NCI-H1930 (cell line): ENCODE results near the gene TESK2.
"Not testable (repeated sequence)": the region's sequence is repeated elsewhere in the genome, so short reads cannot be mapped to it uniquely, and the experiment has no call there.

Experiments used
- DNase-seq, 2 experiments: peaks; one replicate each; lab custom pipeline; 2025; lab: John Stamatoyannopoulos, UW

TESK2 gene

DNA sequence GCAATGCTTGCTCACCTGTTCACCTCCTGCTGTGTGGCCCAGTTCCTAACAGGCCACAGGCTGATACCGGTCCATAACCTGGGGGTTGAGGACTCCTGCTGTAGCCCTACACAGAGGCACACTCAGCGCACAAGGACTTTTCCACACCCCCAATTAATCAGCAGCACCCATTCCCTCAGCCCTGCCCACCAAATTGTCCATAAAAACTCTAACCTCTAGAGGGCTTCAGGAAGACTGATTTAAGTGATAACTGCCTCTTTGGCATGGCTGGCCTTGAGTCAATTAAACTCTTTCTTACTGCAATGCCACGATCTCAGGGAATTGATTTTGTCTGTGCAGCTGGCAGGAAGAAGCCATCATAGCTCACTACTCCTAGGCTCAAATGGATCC, 79.5 kb downstream of the TESK2 start:
- no peak for DNase-seq

DNA sequence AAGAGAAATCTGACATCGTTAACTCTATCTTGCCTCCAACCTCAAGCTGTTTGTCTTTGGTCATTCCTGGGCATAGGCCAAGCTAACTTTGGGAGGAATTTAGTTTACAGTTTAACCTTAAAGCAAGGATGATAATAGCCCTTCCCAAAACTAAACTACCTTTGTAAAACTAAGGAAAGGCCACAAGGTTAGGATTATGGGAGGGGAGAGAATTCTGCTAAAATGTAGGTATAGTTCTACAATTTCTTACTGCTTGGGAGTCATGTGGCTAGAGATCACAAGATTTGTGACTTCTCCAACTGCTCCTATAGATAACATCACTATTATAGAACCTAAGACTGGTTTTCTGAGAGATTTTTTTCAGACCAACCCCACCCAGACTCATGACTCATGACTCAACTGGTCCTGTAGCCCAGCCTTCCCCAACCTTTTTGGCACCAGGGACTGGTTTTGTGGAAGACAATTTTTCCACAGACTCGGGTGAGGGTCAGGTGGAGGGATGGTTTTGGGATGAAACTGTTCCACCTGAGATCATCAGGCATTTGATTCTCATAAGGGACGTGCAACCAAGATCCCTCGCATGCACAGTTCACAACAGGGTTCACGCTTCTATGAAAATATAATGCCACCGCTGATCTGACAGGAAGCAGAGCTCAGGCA, 80.0 kb downstream of the TESK2 start:
- DNase-seq, result no peak

- no peak for DNase-seq
Observed at GRCh38 chr1:45409276-45409675, 81.7 kb downstream of the TESK2 start.

DNA sequence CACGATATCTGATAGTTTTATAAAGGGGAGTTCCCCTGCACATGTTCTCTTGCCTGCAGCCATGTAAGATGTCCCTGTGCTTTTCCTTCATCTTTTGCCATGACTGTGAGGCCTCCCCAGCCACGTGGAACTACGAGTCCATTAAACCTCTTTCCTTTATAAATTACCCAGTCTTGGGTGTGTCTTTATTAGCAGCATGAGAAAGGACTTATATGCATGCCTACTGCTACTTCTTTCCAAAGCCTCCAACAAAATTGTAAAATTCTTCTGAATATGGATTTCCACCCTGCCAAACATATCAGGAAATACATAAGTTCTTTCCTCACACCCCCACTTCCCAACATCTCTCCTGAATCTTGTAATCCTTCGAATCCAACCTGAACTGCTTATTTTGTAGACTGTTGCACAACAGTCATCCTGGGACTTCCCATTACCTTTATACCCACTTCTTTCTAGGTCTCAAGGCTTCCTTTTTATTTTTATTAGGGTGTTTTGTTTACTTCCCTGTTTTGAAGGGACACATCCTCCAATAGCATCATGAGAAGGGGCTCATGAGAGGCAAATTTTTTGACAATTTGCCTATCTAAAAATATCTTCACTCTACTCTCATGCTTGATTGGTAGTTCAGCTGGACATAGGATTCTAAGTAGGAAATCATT, 83.2 kb downstream of the TESK2 start:
- no peak for DNase-seq

DNA sequence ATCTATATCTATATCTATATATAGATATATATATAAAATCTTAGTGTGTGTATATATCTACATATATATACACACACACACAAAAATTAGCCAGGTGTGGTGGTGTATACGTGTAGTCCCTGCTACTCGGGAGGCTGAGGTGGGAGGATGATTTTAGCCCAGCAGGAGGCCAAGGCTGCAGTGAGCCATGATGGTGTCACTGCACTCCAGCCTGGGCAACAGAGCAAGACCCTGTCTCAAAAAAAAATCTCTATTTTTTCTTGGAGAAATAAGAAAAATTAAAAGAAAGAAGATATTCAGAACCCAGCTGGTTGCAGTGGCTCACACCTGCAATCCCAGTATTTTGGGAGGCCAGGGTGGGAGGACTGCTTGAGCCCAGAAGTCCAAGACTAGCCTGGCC, 85.3 kb downstream of the TESK2 start:
- DNase-seq, result no peak

- DNase-seq, result no peak
Observed at GRCh38 chr1:45403718-45404117, 87.2 kb downstream of the TESK2 start.

DNA sequence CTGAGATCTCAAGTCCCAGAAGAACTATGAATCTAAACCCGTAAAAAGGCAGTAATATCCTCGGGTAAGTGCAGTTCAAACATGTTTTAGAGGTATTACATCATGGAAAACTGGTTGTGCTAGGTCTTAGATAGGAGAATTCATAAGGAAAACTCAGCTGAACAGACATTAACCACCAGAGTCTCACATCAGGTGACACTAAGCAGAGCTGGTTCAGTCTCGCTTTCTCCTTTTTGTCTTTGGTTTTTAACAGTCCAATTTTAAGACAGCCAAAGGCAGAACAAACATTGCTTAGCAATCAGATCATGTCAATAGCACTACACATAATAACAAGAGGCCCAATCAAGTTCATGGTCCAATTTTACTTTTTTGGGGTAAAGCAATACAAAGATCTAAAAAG, 87.7 kb downstream of the TESK2 start:
- DNase-seq, result no peak

DNA sequence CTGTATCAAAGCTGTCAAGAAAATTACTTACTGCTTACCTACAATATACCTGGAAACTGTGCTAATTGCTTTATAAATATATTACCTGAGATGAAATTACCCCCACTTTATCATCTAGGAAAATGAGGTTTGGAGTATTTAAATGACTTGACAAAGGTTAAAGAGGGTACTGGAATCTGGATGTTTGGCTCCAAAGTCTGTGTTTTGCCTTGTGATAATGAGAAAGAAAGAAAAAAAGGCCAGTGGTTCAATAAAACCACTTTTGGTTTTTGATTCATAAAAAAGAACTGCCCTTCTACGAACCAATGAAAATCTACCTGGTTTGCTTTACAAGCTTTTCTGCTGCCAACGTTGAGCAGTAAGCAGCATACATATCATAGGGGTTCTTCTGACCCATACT, 89.4 kb downstream of the TESK2 start:
- DNase-seq, result no peak

DNA sequence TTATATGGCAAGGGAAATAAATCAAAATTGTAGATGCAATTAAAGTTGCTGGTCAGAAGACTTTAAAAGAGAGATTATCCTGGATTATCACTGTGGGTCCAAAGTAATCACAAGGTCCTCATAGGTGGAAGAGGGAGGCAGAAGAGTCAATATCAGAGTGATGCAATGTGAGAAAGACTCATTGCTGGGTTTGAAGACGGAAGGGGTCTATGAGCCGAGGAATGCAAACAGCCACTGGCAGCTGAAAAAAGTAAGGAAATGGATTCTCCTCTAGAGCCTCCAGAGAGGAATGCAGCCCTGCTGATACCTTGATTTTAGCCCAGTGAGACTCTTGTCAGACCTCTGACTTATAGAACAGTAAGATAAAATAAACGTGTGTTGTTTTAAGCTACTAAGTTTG, 90.9 kb downstream of the TESK2 start:
- DNase-seq, result no peak

DNA sequence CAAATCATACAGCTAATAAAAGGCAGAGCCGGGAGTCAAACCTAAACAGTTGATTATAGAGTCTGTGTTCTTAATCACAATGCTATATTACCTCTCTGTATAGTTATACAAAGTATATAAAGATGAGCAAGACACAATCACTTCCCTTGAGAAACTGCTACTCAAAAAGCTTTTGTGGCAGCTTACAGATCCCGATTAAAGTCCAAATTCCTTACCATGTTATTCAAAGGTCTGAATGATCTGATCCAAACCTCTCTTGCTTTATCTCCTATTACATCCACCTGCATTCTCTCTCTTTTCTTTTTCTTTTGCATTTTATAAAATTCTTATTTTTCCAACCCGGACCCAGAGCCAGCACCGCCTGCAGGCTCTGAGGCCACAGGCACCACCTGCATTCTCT, 93.7 kb downstream of the TESK2 start:
- DNase-seq, result no peak

- no peak for DNase-seq
Observed at GRCh38 chr1:45395582-45395981, 95.4 kb downstream of the TESK2 start.

DNA sequence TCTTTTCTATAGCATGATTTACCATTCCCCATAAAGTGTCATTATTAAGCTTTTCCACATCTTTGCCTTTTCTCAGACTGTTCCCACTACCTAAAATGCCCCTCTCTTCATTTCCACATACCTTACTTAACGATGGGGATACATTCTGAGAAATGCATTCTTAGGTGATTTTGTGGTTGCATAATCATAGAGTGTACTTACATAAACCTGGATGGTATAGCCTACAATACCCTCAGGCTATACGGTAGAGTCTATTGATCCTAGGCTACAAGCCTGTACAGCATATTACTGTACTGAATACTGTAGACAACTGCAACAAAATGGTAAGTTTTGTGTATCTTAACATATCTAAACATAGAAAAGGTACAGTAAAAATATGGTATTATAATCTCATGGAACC, 95.9 kb downstream of the TESK2 start:
- no peak for DNase-seq

DNA sequence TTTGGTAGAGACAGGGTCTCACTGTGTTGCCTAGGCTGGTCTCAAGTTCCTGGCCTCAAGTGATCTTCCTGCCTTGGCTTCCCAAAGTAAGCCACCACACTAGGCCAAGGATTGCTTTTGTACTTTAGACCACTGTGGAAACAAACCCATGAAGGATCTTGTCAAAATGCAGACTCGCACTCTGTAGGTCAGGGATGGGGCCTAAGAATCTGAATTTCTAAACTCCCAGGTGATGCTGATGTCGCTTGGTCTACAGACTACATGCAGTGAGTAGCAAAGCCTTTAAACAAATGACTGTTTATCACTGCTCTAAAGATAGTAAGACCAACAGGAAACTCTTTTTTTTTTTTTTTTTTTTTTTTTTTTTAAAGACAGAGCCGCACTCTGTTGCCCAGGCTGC, 96.6 kb downstream of the TESK2 start:
- no peak for DNase-seq

- DNase-seq, result no peak
Observed at GRCh38 chr1:45393718-45394302, 97.2 kb downstream of the TESK2 start.

GRCh38 chr1:45386219-45386618, 104.7 kb downstream of the TESK2 start:
- no peak for DNase-seq

DNA sequence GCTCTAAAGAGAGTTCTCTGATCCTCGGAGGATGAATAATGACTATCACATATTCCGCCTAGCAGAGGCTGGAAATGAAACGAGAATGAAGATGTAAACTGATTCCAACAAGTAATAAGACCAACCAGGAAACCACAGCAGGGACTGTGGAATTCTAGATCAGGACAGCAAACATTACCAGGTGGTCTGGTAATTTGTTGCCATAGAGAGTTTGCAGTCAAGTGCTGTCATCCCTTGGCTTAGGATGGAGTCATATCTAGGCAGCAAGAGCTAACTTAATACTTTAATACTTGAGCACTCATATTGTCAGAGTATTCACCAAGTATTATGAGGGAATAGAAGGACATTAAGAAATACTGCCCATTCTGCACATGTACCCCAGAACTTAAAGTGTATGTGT, 105.7 kb downstream of the TESK2 start:
- DNase-seq, result no peak

DNA sequence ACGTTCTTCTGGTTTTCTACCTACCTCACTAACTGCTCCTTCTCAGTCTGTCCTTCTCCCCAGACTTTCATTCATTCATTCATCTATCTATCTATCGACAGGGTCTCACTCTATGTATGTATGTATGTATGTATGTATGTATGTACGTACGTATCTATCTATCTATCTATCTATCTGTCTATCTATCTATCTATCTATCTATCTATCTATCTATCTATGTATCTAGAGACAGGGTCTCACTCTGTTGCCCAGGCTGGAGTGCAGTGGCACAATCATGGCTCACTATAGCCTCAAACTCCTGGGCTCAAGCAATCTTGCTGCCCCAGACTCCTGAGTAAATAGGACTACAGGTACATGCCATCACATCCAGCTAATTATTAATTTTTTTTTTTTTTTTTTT, 106.8 kb downstream of the TESK2 start:
- not testable (repeated sequence) for DNase-seq

DNA sequence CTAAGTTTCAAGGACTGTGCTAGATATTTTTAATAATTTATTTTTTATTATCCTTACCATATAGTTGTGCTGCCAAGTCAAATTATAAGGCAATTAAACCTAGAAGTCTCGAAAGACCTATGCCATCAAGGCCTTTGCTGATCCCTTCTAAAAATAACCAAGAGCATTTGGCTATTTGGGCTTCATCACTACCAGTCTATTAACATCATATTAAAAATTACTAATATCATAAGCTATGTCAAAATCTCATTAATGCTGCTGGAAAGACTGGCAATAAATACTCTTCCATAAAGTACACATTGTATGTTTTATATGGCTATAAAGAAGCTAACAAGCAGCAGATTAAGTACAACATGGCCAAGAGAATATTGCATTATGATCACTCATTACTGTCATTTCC, 107.8 kb downstream of the TESK2 start:
- DNase-seq, result no peak

GRCh38 chr1:45381243-45381642, 109.7 kb downstream of the TESK2 start:
- DNase-seq, result no peak

DNA sequence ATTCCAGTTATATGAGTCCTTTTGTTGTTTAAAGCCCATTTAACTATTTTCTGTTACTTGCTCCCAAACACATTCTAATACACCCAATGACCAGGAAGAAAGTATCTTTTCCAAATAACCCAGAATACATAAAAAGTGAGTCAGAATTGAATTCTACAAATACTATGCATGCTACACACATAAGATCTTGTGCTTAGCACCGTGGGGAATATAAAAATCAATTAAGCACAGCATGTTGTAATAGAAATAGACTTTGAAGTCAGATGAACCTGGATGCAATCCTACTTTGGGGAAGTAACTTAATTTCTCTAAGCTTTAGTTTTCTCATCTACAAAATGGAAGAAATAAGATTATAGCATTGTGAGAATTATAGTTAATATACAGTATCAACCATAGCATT, 110.2 kb downstream of the TESK2 start:
- no peak for DNase-seq

GRCh38 chr1:45380125-45380524, 110.8 kb downstream of the TESK2 start:
- no peak for DNase-seq

DNA sequence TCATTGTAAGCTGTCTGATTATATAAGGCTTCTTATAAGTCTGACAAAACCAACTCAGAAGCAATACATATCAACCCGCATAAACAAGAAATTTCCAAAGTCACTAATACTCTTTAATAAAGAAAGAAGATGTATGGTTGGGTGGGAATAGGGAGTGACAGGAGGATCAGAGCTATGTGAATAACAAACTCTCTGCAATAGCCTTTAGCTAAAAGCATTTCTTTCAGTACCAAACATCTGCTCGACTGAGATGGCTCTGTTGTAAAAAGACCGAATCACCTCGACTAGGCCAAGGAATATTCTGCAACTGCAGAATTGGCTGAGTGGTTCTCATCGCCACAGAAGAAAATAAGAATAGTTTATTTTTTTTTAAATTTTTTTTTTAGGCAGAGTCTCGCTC, 111.4 kb downstream of the TESK2 start:
- no peak for DNase-seq

DNA sequence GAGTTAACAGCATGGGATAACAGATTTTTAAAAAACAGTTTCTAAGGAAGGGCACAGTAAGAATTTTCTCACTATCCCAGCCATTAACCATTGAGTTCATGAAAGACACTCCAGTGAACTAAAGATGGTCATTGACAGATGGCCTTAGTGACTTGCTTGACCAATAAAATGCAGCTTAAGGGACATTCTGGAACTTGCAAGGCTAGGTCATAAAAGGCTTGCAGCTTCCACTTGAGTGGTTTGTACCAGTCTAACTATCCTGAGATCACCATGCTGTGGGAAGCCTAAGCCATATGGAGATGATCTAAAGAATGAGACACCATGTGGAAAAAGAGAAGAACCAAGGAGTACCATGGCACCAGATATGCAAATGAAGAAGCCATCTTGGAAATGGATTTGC, 112.8 kb downstream of the TESK2 start:
- DNase-seq, result no peak
